IPS DF 6.9 (cell line): ENCODE measurements around the gene VPS52.
A peak's percentile ranks its signal among the peaks of the same experiment; 100 is the strongest.
"Not testable (repeated sequence)": the region's sequence is repeated elsewhere in the genome, so short reads cannot be mapped to it uniquely, and the experiment has no call there.

Experiments
- DNase-seq: peaks from one replicate; pipeline ENCODE4 v3.0.0-alpha.2; 2013; ENCODE audit warnings: low read depth, low spot score
- H3K27ac ChIP-seq: one replicate; pipeline ENCODE4 v1.5.1; 2013; ENCODE audit warnings: low read length, control low read depth
- H3K27me3 ChIP-seq: 2 replicates; pipeline ENCODE4 v1.6.1; 2013; ENCODE audit warnings: mild to moderate bottlenecking, low read length; ENCODE audit not compliant: control insufficient read depth, insufficient read depth
- H3K36me3 ChIP-seq: 2 replicates; pipeline ENCODE4 v1.6.1; 2013; ENCODE audit warnings: low read length; ENCODE audit not compliant: control insufficient read depth, insufficient read depth
- H3K4me1 ChIP-seq: 2 replicates; pipeline ENCODE4 v1.6.1; 2013; ENCODE audit warnings: low read length; ENCODE audit not compliant: control insufficient read depth, insufficient read depth
- H3K4me3 ChIP-seq: 2 replicates; pipeline ENCODE4 v1.5.1; 2013; ENCODE audit warnings: mild to moderate bottlenecking, low read length
- H3K9me3 ChIP-seq: 2 replicates; pipeline ENCODE4 v1.6.1; 2013; ENCODE audit warnings: low read length, inconsistent platforms; ENCODE audit not compliant: control insufficient read depth, insufficient read depth
- WGBS: extraction: QIAGEN DNeasy Blood & Tissue Kit; methylation state at CpG from one replicate; pipeline ENCODE4 v1.1.7; 2013; ENCODE audit warnings: mixed read lengths, missing lambda C conversion rate; ENCODE audit not compliant: insufficient read length, insufficient coverage; 5-methylcytosine and 5-hydroxymethylcytosine counted together

The VPS52 gene

GRCh38 chr6:33248932-33249731, 22.5 kb downstream of the VPS52 start:
- no CpG with 5 or more reads among the region's 58 CpGs for WGBS
- H3K27ac ChIP-seq, result no peak overlapping the region
- H3K9me3 ChIP-seq, result no peaks in the 10 kb centered on the region
- DNase-seq, result peak; percentile 97
- peak overlapping the region; percentile 47; the same call in 1 of the 2 replicates for H3K4me3 ChIP-seq
- H3K4me1 ChIP-seq, result 0 out of 2 replicates have a peak, but pooled peaks cover 2% of the 10 kb centered on the region
- H3K27me3 ChIP-seq, result no peaks in the 10 kb centered on the region; the same call in 1 of the 2 replicates
- H3K36me3 ChIP-seq, result no peaks in the 10 kb centered on the region

- no peak for DNase-seq
- 0 out of 2 replicates have a peak, but pooled peaks cover 2% of the 10 kb centered on the region for H3K4me1 ChIP-seq
- peak overlapping the region; percentile 14; the same call in 1 of the 2 replicates for H3K4me3 ChIP-seq
- no peaks in the 10 kb centered on the region for H3K36me3 ChIP-seq
- no CpG with 5 or more reads among the region's 18 CpGs for WGBS
- H3K27ac ChIP-seq, result no peak overlapping the region
- H3K9me3 ChIP-seq, result no peaks in the 10 kb centered on the region
- no peaks in the 10 kb centered on the region; the same call in 1 of the 2 replicates for H3K27me3 ChIP-seq
These were observed 23.1 kb downstream of the VPS52 start for GRCh38 chr6:33248643-33248931.

- Histone ChIP-seq H3K4me1 (0 out of 2 replicates have a peak, but pooled peaks cover 2% of the 10 kb centered on the region), H3K4me3 (peak overlapping the region; percentile 10; the same call in 1 of the 2 replicates), H3K27me3 (no peaks in the 10 kb centered on the region; the same call in 1 of the 2 replicates), H3K36me3 (no peaks in the 10 kb centered on the region), H3K27ac (no peak overlapping the region), H3K9me3 (no peaks in the 10 kb centered on the region)
- WGBS, result no CpG with 5 or more reads among the region's 28 CpGs
- DNase-seq, result peak; percentile 86
These were observed 23.6 kb downstream of the VPS52 start for GRCh38 chr6:33247977-33248642.

GRCh38 chr6:33243476-33243875, 28.2 kb downstream of the VPS52 start:
- Histone ChIP-seq H3K4me1 (no peaks in the 10 kb centered on the region), H3K27me3 (no peaks in the 10 kb centered on the region; the same call in 1 of the 2 replicates), H3K4me3 (no peak overlapping the region), H3K36me3 (no peaks in the 10 kb centered on the region), H3K9me3 (no peaks in the 10 kb centered on the region), H3K27ac (no peak overlapping the region)
- WGBS, result no CpG with 5 or more reads among the region's 1 CpG
- DNase-seq, result no peak

GRCh38 chr6:33241968-33242367, 29.7 kb downstream of the VPS52 start:
- Histone ChIP-seq H3K4me1 (no peaks in the 10 kb centered on the region), H3K36me3 (no peaks in the 10 kb centered on the region), H3K4me3 (no peak overlapping the region), H3K27ac (no peak overlapping the region), H3K9me3 (no peaks in the 10 kb centered on the region), H3K27me3 (no peaks in the 10 kb centered on the region; the same call in 1 of the 2 replicates)
- no peak for DNase-seq
- WGBS, result no CpG with 5 or more reads among the region's 3 CpGs

- no CpG with 5 or more reads among the region's 2 CpGs for WGBS
- no peak for DNase-seq
- H3K4me1 ChIP-seq, result peaks cover 3% of the 10 kb centered on the region
- H3K27ac ChIP-seq, result no peak overlapping the region
- H3K9me3 ChIP-seq, result no peaks in the 10 kb centered on the region
- H3K4me3 ChIP-seq, result no peak overlapping the region
- H3K27me3 ChIP-seq, result no peaks in the 10 kb centered on the region; the same call in 1 of the 2 replicates
- H3K36me3 ChIP-seq, result no peaks in the 10 kb centered on the region
These were observed 33.9 kb downstream of the VPS52 start for GRCh38 chr6:33237741-33238140.

- no peaks in the 10 kb centered on the region; the same call in 1 of the 2 replicates for H3K27me3 ChIP-seq
- no peaks in the 10 kb centered on the region for H3K36me3 ChIP-seq
- H3K9me3 ChIP-seq, result no peaks in the 10 kb centered on the region
- H3K4me1 ChIP-seq, result peaks cover 3% of the 10 kb centered on the region
- no peak for DNase-seq
- no peak overlapping the region for H3K4me3 ChIP-seq
- no CpG with 5 or more reads among the region's 6 CpGs for WGBS
- H3K27ac ChIP-seq, result no peak overlapping the region
These were observed 34.8 kb downstream of the VPS52 start for GRCh38 chr6:33236852-33237251.

- peaks cover 3% of the 10 kb centered on the region for H3K4me1 ChIP-seq
- H3K4me3 ChIP-seq, result no peak overlapping the region
- no peaks in the 10 kb centered on the region; the same call in 1 of the 2 replicates for H3K27me3 ChIP-seq
- DNase-seq, result no peak
- no peaks in the 10 kb centered on the region for H3K9me3 ChIP-seq
- no peaks in the 10 kb centered on the region for H3K36me3 ChIP-seq
- no peak overlapping the region for H3K27ac ChIP-seq
These were observed 35.3 kb downstream of the VPS52 start for GRCh38 chr6:33236328-33236727.

- no peak for DNase-seq
- H3K36me3 ChIP-seq, result no peaks in the 10 kb centered on the region
- no peaks in the 10 kb centered on the region; the same call in 1 of the 2 replicates for H3K27me3 ChIP-seq
- WGBS, result no CpG with 5 or more reads among the region's 6 CpGs
- H3K27ac ChIP-seq, result no peak overlapping the region
- H3K4me3 ChIP-seq, result no peak overlapping the region
- H3K9me3 ChIP-seq, result no peaks in the 10 kb centered on the region
- peaks cover 3% of the 10 kb centered on the region for H3K4me1 ChIP-seq
These were observed 36.4 kb downstream of the VPS52 start for GRCh38 chr6:33235221-33235634.

GRCh38 chr6:33226503-33227120, 45.1 kb downstream of the VPS52 start:
- not testable (repeated sequence) for H3K4me3 ChIP-seq, H3K9me3 ChIP-seq, H3K36me3 ChIP-seq, H3K27me3 ChIP-seq, H3K4me1 ChIP-seq, H3K27ac ChIP-seq, DNase-seq
- no CpG with 5 or more reads among the region's 14 CpGs for WGBS
